Prostate gland (tissue), 2 donors: ENCODE data around the gene ADM5. TPM values are rescaled to one million over a fixed set of nuclear protein-coding genes. Genes with fewer than 3 reads are reported as not detected.

Experiments used
- DNase-seq: peaks from one replicate; pipeline ENCODE4 v3.0.0-alpha.2; 2019; ENCODE audit warnings: low spot score
- H3K27ac ChIP-seq, 2 donors: fragments of 200-600 bp; sonication (generic); 2 replicates each; pipeline ENCODE4 v1.5.1; 2017 to 2019
- H3K27me3 ChIP-seq: fragments of 200-600 bp; sonication (generic); replicated peaks from 2 replicates; pipeline ENCODE4 v1.5.1; 2019; ENCODE audit not compliant: insufficient read depth
- H3K36me3 ChIP-seq, 2 donors: fragments of 200-600 bp; sonication (generic); 1 replicate in 1 of 2; 2 replicates in 1 of 2; pipeline versions ENCODE4 v1.5.1 to v1.8.1; 2017 to 2019
- H3K4me1 ChIP-seq: fragments of 200-600 bp; sonication (generic); replicated peaks from 2 replicates; pipeline ENCODE4 v1.5.1; 2019
- H3K4me3 ChIP-seq, 2 donors: fragments of 200-600 bp; sonication (generic); 2 replicates each; pipeline ENCODE4 v1.5.1; 2017 to 2019
- H3K9me3 ChIP-seq: fragments of 200-600 bp; sonication (generic); 2 replicates; pipeline ENCODE4 v1.5.1; 2017
- CTCF ChIP-seq, 4 experiments: fragments of 200-600 bp in 2 of 4; fragments of 450-650 bp in 2 of 4; sonication (generic) in 2 of 4; IDR thresholded peaks; 1 replicate in 3 of 4; 2 replicates in 1 of 4; pipeline ENCODE4 v1.5.1; 2016 to 2019; ENCODE audit warnings: antibody characterized with exemption in 4 of 4, mild to moderate bottlenecking in 2 of 4, moderate library complexity in 2 of 4
- POLR2A ChIP-seq: fragments of 450-650 bp; IDR thresholded peaks from one replicate; pipeline ENCODE4 v1.6.1; 2016; ENCODE audit warnings: antibody characterized with exemption, mild to moderate bottlenecking
- POLR2AphosphoS5 ChIP-seq: sonication (generic); formaldehyde crosslinking; IDR thresholded peaks from one replicate; pipeline ENCODE4 v1.6.1; 2017; ENCODE audit warnings: antibody characterized with exemption
- WGBS: methylation state at CpG from one replicate; pipeline ENCODE4 v1.1.5; 2018; 5-methylcytosine and 5-hydroxymethylcytosine counted together
- intact Hi-C: fragments of 100-400 bp; cut with DNase I; formaldehyde crosslinking; loops from one replicate; pipeline ENCODE4 v1.14.2; 2022
- total RNA-seq, 2 donors: library from RNA; depleted of rRNA; stranded (reverse); fragments of >200 nt; gene quantifications; one replicate each; pipeline ENCODE4 v1.1.0, GENCODE V29; 2016

Gene ADM5
- 1 to 10 TPM in 1 of 2 donors, under 1 TPM in 1; 0.68 to 6.1 TPM for total RNA-seq

- Histone ChIP-seq H3K9me3 (no peaks in the 10 kb centered on the region), H3K27ac (peak within 1 kb of the TSS; percentile 58 to 68), H3K27me3 (no peaks in the 10 kb centered on the region), H3K4me3 (peak within 1 kb of the TSS; percentile 28 to 44), H3K36me3 (peaks cover 0 to 21% of the 10 kb centered on the region in 2 donors), H3K4me1 (no peaks in the 10 kb centered on the region)
- WGBS = 26% methylated on average over 37 of the region's 54 CpGs
- intact Hi-C loops = loop anchor here (5.0 kb wide), 1 partner anchor 78 kb away; the partner anchor contains the start of gene AP2A1
- TF ChIP-seq POLR2A = no peak
- TF ChIP-seq POLR2AphosphoS5 = no peak
- peak; percentile 28 to 64 (median 42) for TF ChIP-seq CTCF (IDR thresholded peaks at IDR 0.05)
- peak; percentile 71 for DNase-seq
Measured at GRCh38 chr19:49689133-49690078, at the start of gene ADM5. TSS of gene ADM5 (plus strand) at chr19:49689594. CDS start at chr19:49689838, 244 bp downstream.

DNA sequence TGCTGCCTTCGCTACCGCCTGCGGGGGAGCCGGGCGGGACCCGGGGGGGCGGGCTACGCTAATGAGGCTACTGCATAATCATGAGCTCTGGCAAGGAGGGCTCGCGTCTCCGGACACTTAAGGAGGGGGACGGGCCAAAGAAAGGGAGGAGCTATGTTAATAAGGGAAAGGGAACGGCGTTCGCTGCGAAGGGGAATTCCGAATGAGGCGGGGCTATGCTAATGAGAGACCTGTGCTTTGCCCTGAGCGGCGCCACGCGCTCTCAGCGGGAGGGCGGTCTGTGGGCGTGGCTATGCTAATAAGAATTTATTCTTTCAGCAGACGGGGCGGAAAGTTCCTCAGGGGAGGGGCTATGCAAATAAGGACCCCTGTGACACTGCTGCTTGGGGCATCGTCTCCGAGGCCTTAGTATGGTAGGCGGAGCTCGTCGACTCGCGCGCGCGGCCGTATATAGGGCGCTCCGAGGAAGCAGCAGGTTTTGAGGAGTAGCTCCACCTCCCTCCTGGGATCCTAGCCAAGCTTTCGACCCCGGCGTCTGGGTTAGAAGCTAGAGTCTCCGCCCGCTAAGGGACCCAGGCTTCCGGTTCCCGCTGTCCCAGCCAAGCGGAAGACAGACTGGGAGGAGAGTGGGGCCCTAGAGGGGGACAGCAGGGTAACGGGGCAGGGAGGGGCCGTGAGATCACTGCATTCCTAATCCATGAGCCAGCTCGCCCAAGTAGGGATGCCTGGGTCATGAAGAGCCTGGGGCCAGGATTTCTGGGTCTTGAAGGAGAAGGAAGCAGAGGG is 49.1 kb upstream of the ADM5 start, which contains the start of gene RRAS:
TSS of gene RRAS (minus strand) at position 31 of the 786 bp plus-strand sequence. CDS start 45 bp downstream, outside the sequence.
- H3K9me3 ChIP-seq = no peaks in the 10 kb centered on the region
- peak; percentile 100 for DNase-seq
- TF ChIP-seq POLR2A = peak; percentile 75
- peak in 1 of 4 experiments; percentile 21 for TF ChIP-seq CTCF (IDR thresholded peaks at IDR 0.05)
- peak; percentile 95 for TF ChIP-seq POLR2AphosphoS5
- intact Hi-C loops = no loop called here
- H3K36me3 ChIP-seq = no peaks in the 10 kb centered on the region
- H3K4me1 ChIP-seq = peaks cover 22% of the 10 kb centered on the region
- no peaks in the 10 kb centered on the region for H3K27me3 ChIP-seq
- WGBS = under 1% methylated on average over 51 of the region's 51 CpGs
- H3K27ac ChIP-seq = peak within 1 kb of the TSS; percentile 97 to 98
- peak within 1 kb of the TSS; percentile 52 to 73 for H3K4me3 ChIP-seq

DNA sequence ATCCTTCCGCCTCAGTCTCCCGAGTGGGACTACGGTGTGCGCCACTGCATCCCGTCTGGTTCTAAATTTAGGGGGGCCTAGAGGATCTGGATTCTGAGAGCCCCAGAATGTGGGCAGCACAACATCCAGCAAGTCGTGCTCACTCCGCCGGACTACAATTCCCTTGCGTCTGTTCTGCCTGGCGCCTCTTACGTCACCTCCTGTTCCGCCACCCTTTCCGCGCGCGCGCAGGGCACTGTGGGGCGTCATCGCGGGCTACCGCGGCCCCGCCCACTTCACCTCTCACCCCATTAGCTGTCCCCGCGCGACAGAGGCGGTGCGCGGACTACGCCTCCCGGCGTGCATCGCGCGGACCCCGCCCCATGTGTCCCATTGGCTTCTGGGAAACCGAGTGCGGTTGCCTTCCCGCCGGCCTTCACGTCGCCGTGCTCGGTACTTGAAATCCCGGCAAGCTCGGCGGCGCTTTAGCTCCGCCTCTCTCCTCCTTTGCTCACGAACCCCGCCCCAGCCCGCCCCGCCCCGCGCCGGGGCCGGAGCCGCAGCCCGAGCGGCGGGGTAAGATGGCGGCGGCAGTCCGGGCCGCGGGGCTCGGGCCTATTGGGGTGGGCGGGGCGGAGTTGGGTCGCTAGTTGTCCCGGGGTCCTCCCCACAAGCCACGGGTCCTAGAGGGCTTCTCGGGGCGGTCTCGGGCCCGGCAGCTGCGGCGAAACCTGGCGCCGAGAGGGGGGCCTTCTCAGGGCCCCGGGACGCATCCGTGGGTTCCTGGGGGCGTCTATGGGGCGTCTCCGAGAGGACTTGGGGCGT is 47.5 kb upstream of the ADM5 start, which contains the start of gene SCAF1:
TSS of gene SCAF1 (plus strand) at position 522 of the 804 bp plus-strand sequence. CDS start 2,818 bp downstream, outside the sequence.
- TF ChIP-seq CTCF (IDR thresholded peaks at IDR 0.05) (peak in 2 of 4 experiments; percentile 13 to 25), POLR2AphosphoS5 (peak; percentile 100), POLR2A (peak; percentile 96)
- under 1% methylated on average over 69 of the region's 87 CpGs for WGBS
- intact Hi-C loops = loop anchor here (2.0 kb wide), 1 partner anchor 35 kb away; the partner anchor contains the start of gene PRMT1
- Histone ChIP-seq H3K36me3 (peaks cover 0 to 6% of the 10 kb centered on the region in 2 donors), H3K9me3 (no peaks in the 10 kb centered on the region), H3K4me3 (peak within 1 kb of the TSS; percentile 95 to 96), H3K27me3 (no peaks in the 10 kb centered on the region), H3K27ac (peak within 1 kb of the TSS; percentile 97 to 98), H3K4me1 (peaks cover 22% of the 10 kb centered on the region)
- peak; percentile 99 for DNase-seq

- peaks cover 22% of the 10 kb centered on the region for H3K4me1 ChIP-seq
- DNase-seq = no peak
- no peaks in the 10 kb centered on the region for H3K9me3 ChIP-seq
- peak overlapping the region; percentile 91 to 97 for H3K27ac ChIP-seq
- no peaks in the 10 kb centered on the region for H3K27me3 ChIP-seq
- peak overlapping the region; percentile 95 to 96 for H3K4me3 ChIP-seq
- intact Hi-C loops = loop anchor here (2.0 kb wide), 1 partner anchor 34 kb away; the partner anchor contains the start of gene PRMT1
- TF ChIP-seq POLR2AphosphoS5 = no peak
- TF ChIP-seq CTCF (IDR thresholded peaks at IDR 0.05) = no peak
- no peak for TF ChIP-seq POLR2A
- 7% methylated on average over 5 of the region's 5 CpGs for WGBS
- peaks cover 0 to 6% of the 10 kb centered on the region in 2 donors for H3K36me3 ChIP-seq
Measured at GRCh38 chr19:49642492-49643035, 46.8 kb upstream of the ADM5 start.
